ENCODE results near the gene TMEM175.

The TMEM175 gene

DNA sequence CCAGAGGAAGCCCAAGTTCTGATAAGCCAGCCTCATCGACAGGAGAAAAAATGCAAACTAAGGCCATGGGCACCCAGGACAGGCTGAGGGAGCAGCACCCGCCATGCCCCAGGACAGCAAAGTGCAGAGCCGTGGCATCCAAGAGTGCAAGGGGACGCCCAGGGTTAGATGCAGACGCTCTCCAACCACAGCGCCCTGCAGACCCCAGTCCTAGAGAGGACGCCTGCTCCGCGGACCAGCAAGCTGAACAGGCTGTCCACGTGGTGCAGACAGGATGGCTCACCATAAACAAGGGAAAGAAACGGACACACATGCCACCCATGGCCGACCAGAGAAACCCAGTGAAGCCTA lies 32.7 kb upstream of the TMEM175 start:
- Histone ChIP-seq H3K27me3 (ENCODE audit: insufficient read depth, low read length) (no peaks in the 10 kb centered on the region), H2AFZ (ENCODE audit: low read length, unreplicated experiment) (no peak overlapping the region), H3K4me3 (ENCODE audit: low read depth, low read length) (no peak overlapping the region), H3K4me1 (ENCODE audit: control insufficient read depth, insufficient read depth, low read length, unreplicated experiment) (no peaks in the 10 kb centered on the region), H3K79me2 (ENCODE audit: control insufficient read depth, insufficient read depth, low read length, unreplicated experiment) (no peaks in the 10 kb centered on the region), H3K27ac (ENCODE audit: low read depth, low read length) (no peak overlapping the region), H3K36me3 (ENCODE audit: insufficient read depth, low read length) (no peaks in the 10 kb centered on the region)

- Histone ChIP-seq H3K27ac (ENCODE audit: low read depth, low read length) (no peak overlapping the region), H2AFZ (ENCODE audit: low read length, unreplicated experiment) (no peak overlapping the region), H3K4me1 (ENCODE audit: control insufficient read depth, insufficient read depth, low read length, unreplicated experiment) (no peaks in the 10 kb centered on the region), H3K4me3 (ENCODE audit: low read depth, low read length) (no peak overlapping the region), H3K27me3 (ENCODE audit: insufficient read depth, low read length) (no peaks in the 10 kb centered on the region), H3K36me3 (ENCODE audit: insufficient read depth, low read length) (no peaks in the 10 kb centered on the region), H3K79me2 (ENCODE audit: control insufficient read depth, insufficient read depth, low read length, unreplicated experiment) (no peaks in the 10 kb centered on the region)
These were observed 32.2 kb upstream of the TMEM175 start for GRCh38 chr4:900073-900472.

DNA sequence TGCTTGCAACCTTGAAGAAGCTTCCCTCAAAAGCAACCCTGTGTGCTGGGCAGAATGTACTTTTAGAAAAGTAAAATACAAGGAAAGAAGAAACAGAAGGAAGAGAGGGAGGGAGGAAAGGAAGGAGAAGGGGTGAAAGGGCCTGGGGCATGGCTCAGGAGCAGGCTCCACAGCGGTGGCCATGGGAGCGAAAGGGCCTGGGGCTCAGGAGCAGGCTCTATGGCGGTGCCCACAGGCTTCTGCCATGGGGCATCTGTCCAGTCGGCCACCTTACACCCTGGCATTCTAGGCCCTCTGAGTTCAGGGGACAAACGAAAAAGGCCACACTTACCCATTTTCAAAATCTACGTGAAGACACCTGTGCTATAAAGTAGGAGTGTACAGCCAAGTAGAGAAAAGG lies 31.5 kb upstream of the TMEM175 start:
- Histone ChIP-seq H3K27me3 (ENCODE audit: insufficient read depth, low read length) (no peaks in the 10 kb centered on the region), H3K4me3 (ENCODE audit: low read depth, low read length) (no peak overlapping the region), H2AFZ (ENCODE audit: low read length, unreplicated experiment) (no peak overlapping the region), H3K79me2 (ENCODE audit: control insufficient read depth, insufficient read depth, low read length, unreplicated experiment) (no peaks in the 10 kb centered on the region), H3K36me3 (ENCODE audit: insufficient read depth, low read length) (peaks cover 4% of the 10 kb centered on the region; the same call in 1 of the 2 replicates), H3K27ac (ENCODE audit: low read depth, low read length) (no peak overlapping the region), H3K4me1 (ENCODE audit: control insufficient read depth, insufficient read depth, low read length, unreplicated experiment) (no peaks in the 10 kb centered on the region)

DNA sequence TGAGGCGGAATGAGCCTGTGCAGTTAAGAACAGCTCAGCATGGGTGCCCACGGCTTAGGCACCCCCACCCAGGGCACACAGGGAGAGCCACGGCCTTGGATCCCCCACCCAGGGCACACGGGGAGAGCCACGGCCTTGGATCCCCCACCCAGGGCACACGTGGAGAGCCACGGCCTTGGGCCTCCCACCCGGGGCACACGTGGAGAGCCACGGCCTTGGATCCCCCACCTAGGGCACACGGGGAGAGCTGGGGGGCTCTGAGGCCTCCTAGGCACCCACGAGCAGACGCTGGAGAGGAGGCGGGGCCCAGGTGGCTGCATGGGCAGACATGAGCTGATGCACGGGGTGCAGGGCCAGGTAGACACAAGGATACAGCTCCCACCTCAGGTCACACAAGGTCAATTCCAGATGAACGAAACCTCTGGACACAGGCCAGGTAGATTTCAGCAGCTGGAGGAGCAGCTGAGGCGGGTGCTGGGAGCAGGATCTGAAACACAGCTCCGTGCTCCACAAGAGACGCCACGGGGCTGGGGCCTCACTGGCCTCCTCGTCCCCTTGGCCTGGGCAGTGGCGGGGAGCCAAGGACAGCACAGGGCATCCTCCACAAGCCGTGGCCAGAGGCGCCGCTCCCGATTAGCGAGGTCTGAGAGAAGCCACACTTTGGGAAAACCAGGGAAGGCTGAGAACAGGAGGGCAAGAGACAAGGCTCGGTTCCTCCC lies 30.9 kb upstream of the TMEM175 start:
- Histone ChIP-seq H3K27me3 (ENCODE audit: insufficient read depth, low read length) (no peaks in the 10 kb centered on the region), H3K4me3 (ENCODE audit: low read depth, low read length) (no peak overlapping the region), H2AFZ (ENCODE audit: low read length, unreplicated experiment) (no peak overlapping the region), H3K79me2 (ENCODE audit: control insufficient read depth, insufficient read depth, low read length, unreplicated experiment) (no peaks in the 10 kb centered on the region), H3K36me3 (ENCODE audit: insufficient read depth, low read length) (peaks cover 6% of the 10 kb centered on the region; the same call in 1 of the 2 replicates), H3K4me1 (ENCODE audit: control insufficient read depth, insufficient read depth, low read length, unreplicated experiment) (no peaks in the 10 kb centered on the region), H3K27ac (ENCODE audit: low read depth, low read length) (no peak overlapping the region)

DNA sequence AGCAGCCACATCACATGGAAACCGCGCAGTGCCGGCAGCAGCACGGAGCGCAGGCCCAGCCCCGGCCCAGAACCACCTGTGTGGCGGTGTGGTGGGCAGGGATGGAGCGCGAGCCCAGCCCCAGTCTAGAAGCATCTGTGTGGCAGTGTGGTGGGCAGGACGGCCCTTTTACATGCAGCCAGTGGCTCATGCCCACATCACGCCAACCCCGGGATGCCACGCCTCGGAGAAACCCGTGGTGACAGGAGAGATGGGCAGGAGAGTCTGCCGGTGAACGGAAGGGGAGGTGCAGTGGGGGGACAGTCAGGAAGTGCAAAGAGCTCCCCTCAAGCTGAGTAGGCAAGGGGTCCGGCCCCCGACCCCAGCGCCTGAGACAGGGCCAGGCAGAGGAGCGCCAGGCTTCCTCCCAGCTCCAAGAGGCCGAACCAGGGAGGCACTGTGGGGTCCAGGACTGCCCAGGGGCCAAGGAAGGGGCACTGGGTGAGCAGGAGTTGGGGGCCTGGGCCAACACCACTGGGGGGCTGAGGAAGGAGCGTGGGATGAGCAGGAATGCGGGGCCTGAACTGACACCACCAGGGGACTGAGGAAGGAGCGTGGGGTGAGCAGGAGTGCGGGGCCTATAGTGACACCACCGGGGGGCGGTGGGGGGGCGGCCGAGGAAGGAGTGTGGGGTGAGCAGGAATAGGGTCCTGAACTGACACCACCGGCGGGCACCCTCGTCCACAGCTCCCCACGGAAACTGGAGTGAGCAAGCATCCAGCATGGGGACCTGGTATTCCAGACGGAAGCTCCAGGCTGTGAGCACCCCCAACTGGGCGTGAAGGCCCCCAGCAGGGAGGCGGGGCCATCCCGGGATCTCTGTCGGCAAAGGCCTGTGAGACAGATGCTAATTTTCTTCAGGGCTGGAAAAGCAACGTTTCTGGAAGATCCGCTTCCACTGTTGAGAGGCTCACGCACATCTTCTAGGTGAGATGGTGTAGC lies 28.9 kb upstream of the TMEM175 start:
- no peak overlapping the region for H2AFZ ChIP-seq (ENCODE audit: low read length, unreplicated experiment)
- H3K79me2 ChIP-seq (ENCODE audit: control insufficient read depth, insufficient read depth, low read length, unreplicated experiment), result peaks cover 9% of the 10 kb centered on the region
- H3K27ac ChIP-seq (ENCODE audit: low read depth, low read length), result no peak overlapping the region
- no peaks in the 10 kb centered on the region for H3K27me3 ChIP-seq (ENCODE audit: insufficient read depth, low read length)
- H3K4me3 ChIP-seq (ENCODE audit: low read depth, low read length), result no peak overlapping the region
- peaks cover 12% of the 10 kb centered on the region; the same call in 1 of the 2 replicates for H3K36me3 ChIP-seq (ENCODE audit: insufficient read depth, low read length)
- H3K4me1 ChIP-seq (ENCODE audit: control insufficient read depth, insufficient read depth, low read length, unreplicated experiment), result no peaks in the 10 kb centered on the region

- H3K36me3 ChIP-seq (ENCODE audit: insufficient read depth, low read length), result peaks cover 18% of the 10 kb centered on the region; the same call in 1 of the 2 replicates
- no peaks in the 10 kb centered on the region for H3K27me3 ChIP-seq (ENCODE audit: insufficient read depth, low read length)
- H3K79me2 ChIP-seq (ENCODE audit: control insufficient read depth, insufficient read depth, low read length, unreplicated experiment), result peaks cover 15% of the 10 kb centered on the region
- H3K27ac ChIP-seq (ENCODE audit: low read depth, low read length), result no peak overlapping the region
- H3K4me3 ChIP-seq (ENCODE audit: low read depth, low read length), result no peak overlapping the region
- no peaks in the 10 kb centered on the region for H3K4me1 ChIP-seq (ENCODE audit: control insufficient read depth, insufficient read depth, low read length, unreplicated experiment)
- no peak overlapping the region for H2AFZ ChIP-seq (ENCODE audit: low read length, unreplicated experiment)
These were observed 26.5 kb upstream of the TMEM175 start for GRCh38 chr4:905485-906338.

GRCh38 chr4:906339-907102 lies 25.7 kb upstream of the TMEM175 start:
- peaks cover 23% of the 10 kb centered on the region for H3K79me2 ChIP-seq (ENCODE audit: control insufficient read depth, insufficient read depth, low read length, unreplicated experiment)
- no peaks in the 10 kb centered on the region for H3K27me3 ChIP-seq (ENCODE audit: insufficient read depth, low read length)
- peaks cover 18% of the 10 kb centered on the region; the same call in 1 of the 2 replicates for H3K36me3 ChIP-seq (ENCODE audit: insufficient read depth, low read length)
- no peak overlapping the region for H3K4me3 ChIP-seq (ENCODE audit: low read depth, low read length)
- H3K4me1 ChIP-seq (ENCODE audit: control insufficient read depth, insufficient read depth, low read length, unreplicated experiment), result no peaks in the 10 kb centered on the region
- H2AFZ ChIP-seq (ENCODE audit: low read length, unreplicated experiment), result no peak overlapping the region
- no peak overlapping the region for H3K27ac ChIP-seq (ENCODE audit: low read depth, low read length)

DNA sequence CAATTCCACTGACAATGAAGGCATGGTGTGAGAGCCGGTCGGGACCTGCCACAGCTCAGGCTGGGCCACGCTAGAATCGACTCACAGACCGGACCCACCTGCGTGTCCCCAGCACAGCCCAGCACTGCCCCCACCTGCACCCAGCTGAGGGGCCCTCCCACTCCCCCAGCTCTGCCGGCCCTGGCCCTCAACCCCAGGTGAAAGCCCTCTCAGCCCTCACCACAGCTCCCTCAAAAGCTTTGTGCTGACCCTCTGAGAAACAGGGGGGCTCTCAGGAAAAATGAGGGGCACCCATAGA lies 25.2 kb upstream of the TMEM175 start:
- H3K79me2 ChIP-seq (ENCODE audit: control insufficient read depth, insufficient read depth, low read length, unreplicated experiment), result peaks cover 27% of the 10 kb centered on the region
- no peak overlapping the region for H3K4me3 ChIP-seq (ENCODE audit: low read depth, low read length)
- peaks cover 18% of the 10 kb centered on the region; the same call in 1 of the 2 replicates for H3K36me3 ChIP-seq (ENCODE audit: insufficient read depth, low read length)
- no peaks in the 10 kb centered on the region for H3K27me3 ChIP-seq (ENCODE audit: insufficient read depth, low read length)
- H3K4me1 ChIP-seq (ENCODE audit: control insufficient read depth, insufficient read depth, low read length, unreplicated experiment), result no peaks in the 10 kb centered on the region
- no peak overlapping the region for H2AFZ ChIP-seq (ENCODE audit: low read length, unreplicated experiment)
- H3K27ac ChIP-seq (ENCODE audit: low read depth, low read length), result no peak overlapping the region

- Histone ChIP-seq H3K4me1 (ENCODE audit: control insufficient read depth, insufficient read depth, low read length, unreplicated experiment) (no peaks in the 10 kb centered on the region), H3K27me3 (ENCODE audit: insufficient read depth, low read length) (no peaks in the 10 kb centered on the region), H3K4me3 (ENCODE audit: low read depth, low read length) (no peak overlapping the region), H2AFZ (ENCODE audit: low read length, unreplicated experiment) (no peak overlapping the region), H3K36me3 (ENCODE audit: insufficient read depth, low read length) (peaks cover 21% of the 10 kb centered on the region; the same call in 1 of the 2 replicates), H3K79me2 (ENCODE audit: control insufficient read depth, insufficient read depth, low read length, unreplicated experiment) (peaks cover 32% of the 10 kb centered on the region), H3K27ac (ENCODE audit: low read depth, low read length) (no peak overlapping the region)
These were observed 24.4 kb upstream of the TMEM175 start for GRCh38 chr4:907691-908425.
